Transverse colon (tissue), 4 donors: ENCODE results near the gene PDZRN3.

ENCODE experiments used
- EP300 ChIP-seq: sonication (generic); formaldehyde crosslinking; IDR thresholded peaks from one replicate; pipeline ENCODE4 v1.6.1; 2017; ENCODE audit warnings: antibody characterized with exemption, low read depth
- POLR2A ChIP-seq: fragments of 450-650 bp; IDR thresholded peaks from one replicate; pipeline ENCODE4 v1.6.1; 2016; ENCODE audit warnings: antibody characterized with exemption, mild to moderate bottlenecking, moderate library complexity
- POLR2AphosphoS5 ChIP-seq, 3 donors: sonication (generic); formaldehyde crosslinking; IDR thresholded peaks; one replicate each; pipeline ENCODE4 v1.6.1; 2016; ENCODE audit warnings: antibody characterized with exemption in 3 of 3
- TF ChIP-seq, protein P1 (sequence below), 5 experiments: fragments of 200-600 bp in 3 of 5; fragments of 450-650 bp in 2 of 5; sonication (generic) in 3 of 5; IDR thresholded peaks; 1 replicate in 2 of 5; 2 replicates in 3 of 5; pipeline ENCODE4 v1.5.1; 2016 to 2017; ENCODE audit warnings: antibody characterized with exemption in 5 of 5, inconsistent platforms in 3 of 5, mild to moderate bottlenecking in 2 of 5, moderate library complexity in 1 of 5

GRCh38 chr3:73557986-73558726 is 66.6 kb downstream of the PDZRN3 start:
- TF ChIP-seq POLR2A = no peak
- TF ChIP-seq, protein P1, sequence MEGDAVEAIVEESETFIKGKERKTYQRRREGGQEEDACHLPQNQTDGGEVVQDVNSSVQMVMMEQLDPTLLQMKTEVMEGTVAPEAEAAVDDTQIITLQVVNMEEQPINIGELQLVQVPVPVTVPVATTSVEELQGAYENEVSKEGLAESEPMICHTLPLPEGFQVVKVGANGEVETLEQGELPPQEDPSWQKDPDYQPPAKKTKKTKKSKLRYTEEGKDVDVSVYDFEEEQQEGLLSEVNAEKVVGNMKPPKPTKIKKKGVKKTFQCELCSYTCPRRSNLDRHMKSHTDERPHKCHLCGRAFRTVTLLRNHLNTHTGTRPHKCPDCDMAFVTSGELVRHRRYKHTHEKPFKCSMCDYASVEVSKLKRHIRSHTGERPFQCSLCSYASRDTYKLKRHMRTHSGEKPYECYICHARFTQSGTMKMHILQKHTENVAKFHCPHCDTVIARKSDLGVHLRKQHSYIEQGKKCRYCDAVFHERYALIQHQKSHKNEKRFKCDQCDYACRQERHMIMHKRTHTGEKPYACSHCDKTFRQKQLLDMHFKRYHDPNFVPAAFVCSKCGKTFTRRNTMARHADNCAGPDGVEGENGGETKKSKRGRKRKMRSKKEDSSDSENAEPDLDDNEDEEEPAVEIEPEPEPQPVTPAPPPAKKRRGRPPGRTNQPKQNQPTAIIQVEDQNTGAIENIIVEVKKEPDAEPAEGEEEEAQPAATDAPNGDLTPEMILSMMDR (IDR thresholded peaks at IDR 0.05) = no peak
- TF ChIP-seq POLR2AphosphoS5 (IDR thresholded peaks at IDR 0.05) = no peak
- no peak for TF ChIP-seq EP300
